GM21447 (cell line): ENCODE results near the gene ELF1.
"Not testable (repeated sequence)": the region's sequence is repeated elsewhere in the genome, so short reads cannot be mapped to it uniquely, and the experiment has no call there.

Source experiments
- ATAC-seq: cut with Tn5 transposase; IDR thresholded peaks from one replicate; pipeline ENCODE4 v1.9.1; 2021; ENCODE audit not compliant: unreplicated experiment

Gene ELF1

DNA sequence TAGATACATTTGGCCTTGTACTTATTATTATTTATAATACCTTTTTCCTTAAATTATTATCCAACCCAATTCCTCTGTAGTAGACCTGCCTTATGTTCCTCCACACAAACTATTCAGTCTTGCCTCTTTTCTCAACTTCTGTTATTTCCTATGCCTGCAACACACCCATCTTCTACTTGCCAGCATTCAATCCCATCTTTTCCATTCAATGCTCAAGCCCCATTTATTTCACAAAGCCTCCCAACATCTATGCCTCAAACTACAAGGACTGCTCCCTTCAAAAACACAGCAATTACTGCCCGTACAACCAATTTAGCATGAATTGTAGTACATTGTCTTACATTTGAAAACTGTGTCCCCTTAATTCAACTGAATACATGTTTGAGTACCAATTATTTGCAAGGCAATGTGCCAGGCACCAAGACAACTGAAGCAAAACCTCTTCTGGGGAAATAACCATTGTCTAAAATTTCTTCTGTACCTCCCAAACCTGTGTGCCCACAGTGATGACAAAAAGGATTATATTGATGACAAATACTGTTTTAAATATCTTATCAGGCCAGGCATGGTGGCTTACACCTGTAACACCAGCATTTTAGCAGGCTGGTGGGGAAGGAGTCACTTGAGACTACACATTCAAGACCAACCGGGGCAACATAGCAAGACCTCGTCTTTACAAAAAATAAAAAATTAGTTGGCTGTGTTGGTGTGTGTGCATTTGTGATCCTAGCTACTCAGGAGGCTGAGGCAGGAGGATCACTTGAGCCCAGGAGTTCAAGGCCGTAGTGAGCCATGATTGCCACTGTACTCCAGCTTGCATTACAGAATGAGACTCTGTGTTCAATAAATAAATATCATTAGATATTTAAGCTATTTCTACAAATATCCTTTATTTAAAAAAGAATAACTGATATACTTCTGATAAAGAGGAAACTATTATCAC lies 35.1 kb downstream of the ELF1 start:
- ATAC-seq: no peak

DNA sequence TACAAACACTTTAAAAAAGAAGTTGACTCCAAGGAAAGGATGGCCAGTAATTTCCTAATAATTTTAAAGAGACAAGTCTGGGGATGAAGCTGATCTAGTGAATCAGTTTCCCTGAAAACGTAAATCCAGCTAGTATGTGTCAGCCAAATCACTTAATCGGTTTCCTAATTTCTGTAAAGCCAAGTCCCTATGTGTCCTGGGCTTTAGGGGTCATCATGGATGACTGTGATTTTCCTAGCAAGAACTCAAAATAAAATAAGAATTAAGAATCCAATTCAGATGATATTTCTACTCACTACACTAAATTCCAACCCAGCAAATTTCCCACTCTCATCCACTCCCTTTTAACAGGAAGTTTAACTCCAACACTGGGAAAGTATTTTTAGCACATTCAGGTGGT lies 35.9 kb downstream of the ELF1 start:
- ATAC-seq: no peak

DNA sequence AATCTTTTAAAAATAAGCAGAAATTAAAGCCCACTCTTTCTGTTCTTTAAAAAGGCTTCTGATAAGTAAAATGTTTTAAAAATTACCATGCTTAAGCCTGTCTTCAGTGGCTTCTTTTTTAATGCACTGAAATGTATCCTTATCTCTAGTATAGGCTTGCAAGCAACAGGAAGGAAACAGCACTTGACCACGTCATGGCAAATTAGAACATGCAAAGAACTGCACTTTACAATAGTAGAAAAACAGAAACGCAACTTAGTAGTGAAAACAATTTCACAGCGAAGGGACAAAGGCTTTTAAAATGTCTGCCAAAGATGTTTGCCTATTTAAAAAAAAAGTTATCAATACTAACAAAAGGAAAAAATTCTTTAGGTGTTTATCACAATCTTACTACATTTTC lies 36.3 kb downstream of the ELF1 start:
- peak; percentile 57 for ATAC-seq

DNA sequence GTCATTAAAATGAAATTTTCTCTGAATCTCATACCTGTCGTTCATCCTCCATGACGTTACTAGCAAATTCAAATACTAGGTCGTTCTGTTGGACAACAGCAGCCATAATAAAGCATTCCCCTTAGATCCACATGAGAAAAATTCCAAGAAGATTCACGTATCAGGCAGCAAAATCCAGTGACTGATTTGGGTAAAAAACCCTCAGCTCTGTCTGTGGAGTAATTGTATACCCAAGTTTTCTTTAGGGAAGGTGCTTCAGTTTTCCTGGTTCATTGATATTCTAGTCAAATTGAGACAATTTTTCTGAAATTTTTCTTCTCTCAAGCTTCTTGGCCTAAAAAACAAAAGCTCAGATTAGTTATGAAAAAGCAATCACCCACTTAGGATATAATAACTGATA lies 37.2 kb downstream of the ELF1 start:
- no peak for ATAC-seq

DNA sequence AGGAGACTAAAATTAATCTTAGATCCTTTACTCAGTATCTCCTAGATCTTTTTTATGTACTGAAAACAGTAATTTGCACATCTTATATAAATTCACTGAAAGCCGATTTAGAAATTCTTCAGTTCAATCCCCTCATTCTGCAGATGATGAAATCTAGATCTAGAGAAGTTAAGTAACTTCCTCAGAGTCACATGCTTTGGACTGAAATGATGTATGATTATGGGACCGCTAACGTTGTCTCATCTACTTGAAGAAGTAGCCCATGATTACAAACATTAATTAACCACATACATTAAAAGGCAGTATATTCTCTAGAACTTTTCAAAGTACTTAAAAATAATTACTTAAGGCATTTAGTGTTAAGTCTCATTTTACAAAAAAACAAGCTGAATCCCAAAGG lies 37.8 kb downstream of the ELF1 start:
- no peak for ATAC-seq

DNA sequence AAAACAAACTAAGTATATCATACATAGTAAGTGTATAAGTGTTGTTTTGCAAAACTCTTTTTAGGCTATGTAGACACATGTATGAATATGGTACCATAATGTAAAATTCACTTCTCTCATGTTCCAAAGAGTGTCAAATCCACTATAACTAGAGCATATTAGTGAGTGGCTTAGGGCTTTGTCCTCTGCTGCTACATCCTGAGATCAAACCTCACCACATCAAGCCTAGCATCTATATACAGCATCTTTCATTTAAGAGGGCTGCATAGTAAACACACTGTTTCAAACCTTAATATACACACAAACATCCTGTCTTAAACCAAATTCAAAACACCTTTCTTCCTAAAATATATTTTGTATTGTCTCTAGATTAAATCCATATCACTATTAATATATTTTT lies 38.7 kb downstream of the ELF1 start:
- ATAC-seq: no peak

DNA sequence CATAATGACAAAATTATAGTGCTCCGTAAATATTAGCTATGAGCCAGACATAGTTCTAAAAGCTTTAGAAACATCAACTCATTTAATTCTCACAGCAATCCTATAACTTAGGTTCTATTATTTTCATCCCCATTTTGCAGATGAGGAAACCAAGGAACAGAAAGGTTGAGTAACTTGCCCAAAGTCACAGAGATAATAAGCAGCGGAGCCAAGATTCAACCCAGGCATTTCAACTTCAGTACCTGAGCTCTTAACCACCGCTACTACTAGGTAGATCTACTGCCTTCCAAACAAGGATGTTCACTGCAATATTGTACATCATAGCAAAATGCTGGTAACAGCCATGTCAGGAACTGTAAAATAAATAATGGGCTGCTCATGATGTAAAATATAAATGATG lies 39.9 kb downstream of the ELF1 start:
- ATAC-seq: no peak

DNA sequence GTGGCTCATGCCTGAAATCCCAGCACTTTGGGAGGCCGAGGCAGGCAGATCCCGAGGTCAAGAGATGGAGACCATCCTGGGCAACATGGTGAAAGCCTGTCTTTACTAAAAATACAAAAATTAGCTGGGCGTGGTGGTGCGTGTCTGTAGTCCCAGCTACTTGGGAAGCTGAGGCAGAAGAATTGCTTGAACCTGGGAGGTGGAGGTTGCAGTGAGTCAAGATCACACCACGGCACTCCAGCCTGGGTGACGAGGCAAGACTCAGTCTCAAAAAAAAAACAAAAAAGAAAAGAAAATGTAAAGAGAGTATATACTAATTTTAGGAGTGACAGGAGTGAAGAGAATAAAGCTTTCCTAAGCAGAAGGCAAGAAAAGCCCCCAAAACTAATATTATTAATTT lies 41.0 kb downstream of the ELF1 start:
- not testable (repeated sequence) for ATAC-seq

DNA sequence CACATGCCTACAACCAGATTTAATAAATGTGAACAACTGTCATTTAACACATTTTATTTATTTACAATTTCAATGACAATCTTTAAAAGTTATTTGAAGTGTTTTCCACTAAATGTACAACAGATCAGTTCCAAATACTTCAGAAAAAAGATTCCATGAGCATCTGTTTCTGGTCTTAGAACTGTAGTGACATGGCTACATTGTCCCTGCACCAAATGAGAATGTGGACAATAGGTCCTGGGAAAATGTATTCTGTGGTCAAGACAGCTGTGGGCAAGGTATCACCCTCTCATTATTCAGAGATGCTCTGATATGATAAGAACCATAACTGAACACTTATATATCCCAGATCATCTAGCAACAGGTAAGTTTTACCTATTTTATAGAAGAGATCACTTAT lies 43.7 kb downstream of the ELF1 start:
- ATAC-seq: no peak

DNA sequence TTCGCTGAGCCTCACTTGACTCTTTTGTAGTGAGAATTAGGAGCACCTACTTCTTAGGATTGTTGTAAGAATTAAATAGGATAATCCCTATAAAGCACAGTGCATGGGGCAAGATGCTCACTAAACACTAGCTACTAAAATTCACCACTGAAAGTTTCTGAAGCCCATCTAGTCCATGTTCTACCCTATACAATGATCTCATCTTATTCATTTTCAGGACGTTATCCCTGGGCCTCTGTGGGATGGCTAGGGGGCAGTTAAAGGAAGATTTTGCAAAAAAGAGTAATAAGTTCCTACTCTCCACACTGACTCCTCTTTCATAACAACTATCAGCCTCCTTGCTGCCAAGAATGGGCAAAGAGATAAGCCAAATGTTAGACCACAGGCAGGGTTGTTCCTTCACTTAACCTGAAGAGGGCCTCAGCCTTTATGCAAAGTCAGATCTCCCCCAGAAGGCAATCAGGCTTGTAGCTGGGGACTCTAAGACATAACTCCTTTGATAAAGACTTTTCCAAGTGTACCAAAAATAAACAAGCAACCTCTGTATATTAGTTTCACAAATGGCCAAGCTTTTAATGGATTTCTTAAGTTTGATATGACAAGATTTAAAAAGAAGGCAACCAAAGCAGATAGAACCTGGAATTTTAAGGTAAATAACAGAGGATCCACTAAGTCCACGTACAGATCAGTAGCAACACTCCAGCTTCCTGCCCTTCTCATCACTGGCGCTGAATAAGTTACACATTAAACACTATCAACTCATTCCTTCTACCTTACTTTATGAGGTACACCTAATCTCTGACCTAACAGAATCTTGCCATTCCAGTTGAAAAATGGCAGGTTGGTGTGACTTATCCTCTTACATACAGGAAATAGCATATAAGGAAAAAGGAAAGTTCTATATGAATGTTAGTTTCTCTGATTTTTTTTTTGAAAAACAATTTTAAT lies 44.4 kb downstream of the ELF1 start:
- ATAC-seq: peak; percentile 59

DNA sequence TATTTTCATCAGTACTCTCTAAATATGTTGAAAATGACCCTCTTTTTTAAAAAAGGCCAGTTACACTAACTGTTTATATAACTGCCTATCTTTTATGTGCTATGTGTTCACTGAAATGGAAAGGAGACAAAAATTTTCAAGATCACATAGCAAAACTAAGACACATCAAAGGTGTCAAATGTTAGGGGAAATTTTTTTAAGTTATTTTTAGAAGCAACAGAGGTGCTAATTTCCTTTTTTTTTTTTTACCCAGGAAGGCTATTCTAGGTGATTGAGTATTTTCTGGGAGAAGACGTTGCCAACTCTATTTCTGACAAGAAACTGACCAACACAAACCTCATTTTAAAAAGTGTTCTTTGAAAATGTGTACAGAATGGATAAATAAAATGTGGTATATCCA lies 45.7 kb downstream of the ELF1 start:
- no peak for ATAC-seq

DNA sequence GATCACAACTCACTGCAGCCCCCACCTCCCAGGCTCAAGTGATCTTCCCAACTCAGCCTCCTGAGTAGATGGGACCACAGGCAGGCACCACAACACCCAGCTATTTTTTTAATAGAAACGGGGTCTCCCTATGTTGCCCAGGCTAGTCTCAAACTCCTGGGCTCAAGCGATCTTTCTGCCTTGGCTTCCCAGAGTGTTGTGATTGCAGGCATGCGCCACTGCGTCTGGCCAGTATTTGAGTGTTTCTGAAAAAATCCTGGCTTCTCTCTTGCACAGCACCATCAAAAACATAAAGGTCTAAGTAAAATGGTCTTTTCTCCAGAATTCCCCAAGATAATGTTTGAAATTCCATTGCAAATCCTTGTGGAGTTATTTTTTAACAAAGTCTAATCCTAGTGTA lies 47.8 kb downstream of the ELF1 start:
- ATAC-seq: no peak

DNA sequence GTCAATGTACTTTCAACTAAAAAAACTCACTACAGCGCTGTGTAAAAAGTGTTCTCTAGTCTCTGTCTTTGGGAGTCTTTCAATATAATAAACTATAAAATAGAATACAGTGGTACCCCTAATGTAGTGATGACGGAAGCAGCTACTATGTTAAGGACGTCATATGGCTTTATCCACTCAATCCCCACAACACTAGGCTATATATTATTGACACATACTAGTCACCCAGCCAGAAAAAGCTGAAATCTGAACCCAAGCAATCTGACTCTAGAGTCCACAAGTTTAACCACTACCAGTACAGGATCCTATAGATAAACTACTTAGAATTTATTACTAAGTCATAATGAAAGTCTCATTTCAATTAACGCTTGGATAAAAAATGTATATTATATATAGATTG lies 48.3 kb downstream of the ELF1 start:
- no peak for ATAC-seq

DNA sequence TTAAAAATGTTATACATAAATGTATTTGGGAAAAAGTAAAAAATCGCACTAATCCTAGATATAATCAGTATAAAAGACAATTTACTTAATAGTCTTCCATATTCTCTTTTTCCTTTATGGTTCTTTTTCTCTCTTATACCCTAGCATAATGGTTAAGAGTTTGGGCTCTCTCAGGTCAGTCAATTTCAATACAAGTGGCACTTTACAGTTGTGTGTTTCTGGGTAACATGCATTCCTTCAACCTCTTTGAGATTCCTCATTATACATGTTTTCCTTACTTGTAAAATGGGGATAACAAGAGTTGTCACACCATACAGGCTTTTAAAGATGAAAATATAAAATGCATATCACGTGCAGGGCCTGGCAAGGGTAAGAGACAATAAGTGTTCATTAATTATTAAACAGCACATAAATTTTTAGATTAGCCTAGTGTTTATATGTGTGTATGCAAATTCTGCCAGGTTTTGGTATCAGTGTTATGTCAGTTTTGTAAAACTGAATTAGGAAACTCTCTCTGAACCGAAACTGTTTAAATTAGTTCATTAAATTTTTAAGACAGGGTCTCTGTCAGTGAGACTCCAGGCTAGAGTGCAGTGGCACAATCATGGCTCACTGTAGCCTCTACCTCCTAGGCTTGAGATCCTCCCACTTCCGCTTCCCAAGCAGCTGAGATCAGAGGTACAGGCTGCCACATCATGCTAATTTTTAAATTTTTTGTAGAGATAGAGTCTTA lies 49.8 kb downstream of the ELF1 start:
- ATAC-seq: peak; percentile 73

DNA sequence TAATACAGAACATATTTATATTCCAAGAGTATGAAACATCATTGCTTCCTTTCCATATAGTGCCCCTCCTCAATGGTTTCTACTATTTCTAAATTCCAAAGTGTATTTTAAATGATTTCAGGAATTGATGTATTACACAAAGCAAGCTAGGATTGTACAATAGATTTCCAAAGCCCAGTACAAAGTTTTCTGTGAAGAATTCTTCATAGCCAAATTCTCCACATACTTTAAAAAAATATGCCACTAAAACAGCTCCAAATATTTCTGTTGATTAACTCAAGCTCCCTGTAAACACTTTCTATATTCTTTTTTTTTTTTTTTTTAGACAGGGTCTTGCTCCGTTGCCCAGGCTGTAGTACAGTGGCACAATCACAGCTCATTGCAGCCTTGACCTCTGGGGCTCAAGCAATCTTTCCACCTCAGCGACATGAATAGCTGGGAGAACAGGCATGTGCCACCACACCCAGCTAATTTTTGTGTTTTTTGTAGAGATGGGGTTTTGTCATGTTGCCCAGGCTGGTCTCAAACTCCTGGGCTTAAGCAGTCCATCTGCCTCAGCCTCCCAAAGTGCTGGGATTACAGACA lies 50.6 kb downstream of the ELF1 start:
- no peak for ATAC-seq

DNA sequence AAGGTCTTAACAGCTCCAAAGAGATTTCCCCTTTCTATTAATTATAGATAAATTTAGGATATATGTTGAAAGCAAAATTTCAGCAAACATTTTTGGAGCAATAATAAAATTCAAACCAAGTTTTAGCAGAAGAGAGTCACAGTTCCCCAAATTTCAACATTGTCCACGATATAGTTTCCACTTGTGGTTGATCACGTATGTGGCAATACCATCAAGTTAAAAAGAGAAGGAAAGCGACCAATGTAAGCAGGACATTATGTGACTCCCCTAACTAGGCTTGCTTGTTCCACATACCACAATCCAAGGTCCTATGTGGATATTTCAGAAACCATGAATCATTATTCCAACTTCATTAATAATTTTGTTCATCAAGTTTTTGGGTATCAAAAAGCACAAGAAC lies 52.8 kb downstream of the ELF1 start:
- ATAC-seq: no peak

DNA sequence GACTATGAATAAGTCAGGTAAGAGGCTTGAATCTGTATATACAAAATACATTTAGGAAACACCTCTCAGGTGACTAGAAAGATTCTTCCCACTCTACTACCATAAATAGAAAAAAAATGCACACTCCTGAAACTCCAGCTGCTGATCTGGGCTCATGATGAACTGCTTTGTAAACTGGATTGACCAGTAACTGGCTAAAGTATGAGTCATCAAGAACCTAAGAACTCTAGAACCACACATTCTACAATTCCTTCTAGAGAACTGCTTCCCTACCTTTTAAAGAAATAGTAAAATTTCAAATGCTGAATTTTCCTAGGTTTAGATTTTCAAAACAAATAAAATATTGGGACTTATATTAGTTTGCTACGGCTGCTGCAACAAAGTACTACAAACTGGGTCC lies 55.2 kb downstream of the ELF1 start:
- no peak for ATAC-seq

DNA sequence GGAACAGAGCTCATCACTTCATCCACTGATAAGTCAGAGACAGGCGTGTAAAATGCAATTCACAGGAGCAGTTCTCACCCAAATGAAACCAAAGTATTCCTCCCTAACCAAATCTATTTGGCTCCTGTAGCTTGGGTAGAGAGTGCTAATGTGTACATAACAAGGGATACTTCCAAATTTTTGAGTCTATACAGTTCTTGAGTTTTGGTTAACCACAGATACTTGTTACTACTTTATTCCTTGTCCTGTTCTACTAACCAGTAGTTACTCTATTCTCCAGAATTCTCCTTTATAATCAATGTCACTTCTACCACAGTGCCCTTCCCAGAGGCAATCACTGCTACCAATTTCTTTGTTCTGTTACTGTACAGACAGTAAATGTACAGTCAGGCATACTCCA lies 57.3 kb downstream of the ELF1 start:
- ATAC-seq: no peak

DNA sequence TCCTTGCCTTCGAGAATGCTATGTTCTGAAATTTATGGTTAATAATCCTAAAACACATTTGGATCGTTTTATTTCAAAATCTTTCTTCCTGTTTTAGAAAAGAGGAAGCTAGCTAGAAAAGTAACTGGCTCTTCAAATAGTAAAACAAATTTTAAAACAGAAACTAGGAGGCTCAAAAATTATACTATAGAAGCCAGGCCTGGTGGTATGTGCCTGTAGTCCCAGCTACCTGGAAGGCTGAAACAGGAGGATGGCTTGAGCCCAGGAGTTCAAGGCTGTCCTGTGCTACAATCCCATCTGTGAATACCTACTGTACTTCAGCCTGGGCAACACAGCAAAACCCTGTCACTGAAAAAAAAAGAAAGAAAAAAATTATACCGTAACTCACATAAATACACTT lies 57.9 kb downstream of the ELF1 start:
- ATAC-seq: no peak

DNA sequence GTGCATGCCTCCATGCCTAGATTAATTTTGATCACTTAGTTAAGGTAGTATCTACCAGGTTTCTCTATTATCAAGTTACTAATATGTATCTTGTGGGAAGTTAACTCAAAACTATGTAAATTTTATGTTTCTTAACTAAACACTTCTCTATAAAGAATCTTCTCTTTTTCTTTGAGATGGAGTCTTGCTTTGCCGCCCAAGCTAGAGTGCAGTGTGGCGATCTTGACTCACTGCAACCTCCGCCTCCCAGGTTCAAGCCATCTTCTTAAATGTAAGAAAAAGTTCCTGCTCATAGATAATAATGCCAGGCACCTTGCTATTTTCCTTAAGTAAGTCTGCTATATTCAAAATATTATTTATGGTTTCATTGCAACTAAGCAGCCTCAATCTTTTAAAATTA lies 58.4 kb downstream of the ELF1 start:
- no peak for ATAC-seq

DNA sequence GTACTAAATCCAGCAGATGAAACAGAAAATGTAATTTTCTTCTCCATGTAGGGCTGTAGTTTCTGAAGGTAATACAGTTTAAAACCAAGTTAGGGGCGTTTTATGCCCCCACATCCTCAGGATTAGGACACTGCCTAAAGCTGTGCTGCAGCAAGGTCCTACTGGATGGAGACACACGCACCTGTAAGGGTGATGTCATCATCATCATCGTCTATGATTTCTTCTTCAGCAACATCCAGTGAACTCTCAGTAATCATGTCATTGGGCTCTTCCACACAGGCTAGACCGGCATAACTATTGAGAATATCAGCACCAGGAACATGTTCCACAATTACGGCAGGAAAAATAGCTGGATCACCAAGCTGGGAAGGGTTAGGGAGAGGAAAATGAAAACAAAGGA lies 60.5 kb downstream of the ELF1 start:
- no peak for ATAC-seq
